T1000 (cell line): ENCODE results near the gene HAO2.
"Not testable (repeated sequence)": the region's sequence is repeated elsewhere in the genome, so short reads cannot be mapped to it uniquely, and the experiment has no call there.

Experiments used
- DNase-seq: peaks from one replicate; lab custom pipeline; 2025; ENCODE audit warnings: mixed read lengths; lab: John Stamatoyannopoulos, UW

Gene HAO2

GRCh38 chr1:119368554-119368953 is at the start of gene HAO2:
TSS of gene HAO2 (plus strand) at chr1:119368785. CDS start at chr1:119381086, 12,301 bp downstream.
- DNase-seq: no peak

- DNase-seq: no peak
Observed at GRCh38 chr1:119320100-119320499, 48.5 kb upstream of the HAO2 start.

- DNase-seq: no peak
Observed at GRCh38 chr1:119321666-119322419, 46.7 kb upstream of the HAO2 start.

GRCh38 chr1:119323216-119323982 is 45.2 kb upstream of the HAO2 start:
- no peak for DNase-seq

- DNase-seq: no peak
Observed at GRCh38 chr1:119324198-119324597, 44.4 kb upstream of the HAO2 start.

- DNase-seq: no peak
Observed at GRCh38 chr1:119326251-119326650, 42.3 kb upstream of the HAO2 start.

GRCh38 chr1:119327094-119327449 is 41.5 kb upstream of the HAO2 start:
- DNase-seq: no peak

- DNase-seq: no peak
Observed at GRCh38 chr1:119327450-119328155, 41.0 kb upstream of the HAO2 start.

GRCh38 chr1:119329541-119330461 is 38.8 kb upstream of the HAO2 start:
- DNase-seq: no peak

GRCh38 chr1:119330466-119331189 is 38.0 kb upstream of the HAO2 start:
- DNase-seq: peak; percentile 31

- DNase-seq: no peak
Observed at GRCh38 chr1:119331190-119331515, 37.4 kb upstream of the HAO2 start.

GRCh38 chr1:119331915-119332314 is 36.7 kb upstream of the HAO2 start:
- no peak for DNase-seq

GRCh38 chr1:119332622-119333021 is 36.0 kb upstream of the HAO2 start:
- DNase-seq: no peak

GRCh38 chr1:119333163-119333896 is 35.3 kb upstream of the HAO2 start:
- no peak for DNase-seq

GRCh38 chr1:119333897-119334250 is 34.7 kb upstream of the HAO2 start:
- DNase-seq: not testable (repeated sequence)

- DNase-seq: no peak
Observed at GRCh38 chr1:119336848-119337247, 31.7 kb upstream of the HAO2 start.

GRCh38 chr1:119338004-119338403 is 30.6 kb upstream of the HAO2 start:
- no peak for DNase-seq

GRCh38 chr1:119338757-119339156 is 29.8 kb upstream of the HAO2 start:
- no peak for DNase-seq

- DNase-seq: no peak
Observed at GRCh38 chr1:119340861-119341261, 27.7 kb upstream of the HAO2 start.

GRCh38 chr1:119341372-119341947 is 27.1 kb upstream of the HAO2 start:
- no peak for DNase-seq
